GM13976 (cell line): ENCODE measurements around the gene KAZALD1.
"Not testable (repeated sequence)": the region's sequence is repeated elsewhere in the genome, so short reads cannot be mapped to it uniquely, and the experiment has no call there.

ENCODE experiments used
- DNase-seq: peaks from one replicate; pipeline ENCODE4 v3.0.0; 2012; ENCODE audit warnings: low spot score
- in situ Hi-C: fragments of 300-500 bp; cut with MboI; formaldehyde crosslinking; loops from one replicate; pipeline ENCODE4 v1.12.0; 2022; ENCODE audit warnings: low sequenced_read_pairs, mixed read lengths, inconsistent platforms; ENCODE audit not compliant: unreplicated experiment
- TF ChIP-seq, protein P1 (sequence below): IDR thresholded peaks from 2 replicates; pipeline ENCODE4 v1.5.1; 2012; ENCODE audit warnings: borderline replicate concordance, mild to moderate bottlenecking; ENCODE audit not compliant: insufficient read depth; ENCODE audit errors: extremely low read depth, missing control alignments, control extremely low read depth

The KAZALD1 gene

DNA sequence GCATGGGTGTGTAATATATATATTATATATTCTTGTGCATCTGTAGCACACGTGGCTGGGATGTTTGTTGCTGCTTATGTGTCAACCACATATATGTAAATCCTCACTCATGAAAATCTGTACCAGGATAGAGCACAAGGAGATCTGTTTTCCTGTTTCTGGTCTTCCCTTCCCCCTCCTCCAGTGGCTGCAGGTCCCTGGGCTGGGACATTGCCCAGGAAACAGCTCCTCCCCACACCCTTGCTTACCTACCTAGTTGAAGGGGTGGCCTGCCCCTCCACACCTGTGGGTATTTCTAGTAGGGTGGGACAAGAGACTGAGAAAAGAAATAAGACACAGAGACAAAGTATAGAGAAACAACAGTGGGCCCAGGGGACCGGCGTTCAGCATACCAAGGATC is 28.5 kb upstream of the KAZALD1 start:
- TF ChIP-seq, protein P1, sequence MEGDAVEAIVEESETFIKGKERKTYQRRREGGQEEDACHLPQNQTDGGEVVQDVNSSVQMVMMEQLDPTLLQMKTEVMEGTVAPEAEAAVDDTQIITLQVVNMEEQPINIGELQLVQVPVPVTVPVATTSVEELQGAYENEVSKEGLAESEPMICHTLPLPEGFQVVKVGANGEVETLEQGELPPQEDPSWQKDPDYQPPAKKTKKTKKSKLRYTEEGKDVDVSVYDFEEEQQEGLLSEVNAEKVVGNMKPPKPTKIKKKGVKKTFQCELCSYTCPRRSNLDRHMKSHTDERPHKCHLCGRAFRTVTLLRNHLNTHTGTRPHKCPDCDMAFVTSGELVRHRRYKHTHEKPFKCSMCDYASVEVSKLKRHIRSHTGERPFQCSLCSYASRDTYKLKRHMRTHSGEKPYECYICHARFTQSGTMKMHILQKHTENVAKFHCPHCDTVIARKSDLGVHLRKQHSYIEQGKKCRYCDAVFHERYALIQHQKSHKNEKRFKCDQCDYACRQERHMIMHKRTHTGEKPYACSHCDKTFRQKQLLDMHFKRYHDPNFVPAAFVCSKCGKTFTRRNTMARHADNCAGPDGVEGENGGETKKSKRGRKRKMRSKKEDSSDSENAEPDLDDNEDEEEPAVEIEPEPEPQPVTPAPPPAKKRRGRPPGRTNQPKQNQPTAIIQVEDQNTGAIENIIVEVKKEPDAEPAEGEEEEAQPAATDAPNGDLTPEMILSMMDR = no peak
- DNase-seq = no peak
- in situ Hi-C loops = loop anchor here (10.0 kb wide), 1 partner anchor 112 kb away; no protein-coding TSS in a partner anchor

DNA sequence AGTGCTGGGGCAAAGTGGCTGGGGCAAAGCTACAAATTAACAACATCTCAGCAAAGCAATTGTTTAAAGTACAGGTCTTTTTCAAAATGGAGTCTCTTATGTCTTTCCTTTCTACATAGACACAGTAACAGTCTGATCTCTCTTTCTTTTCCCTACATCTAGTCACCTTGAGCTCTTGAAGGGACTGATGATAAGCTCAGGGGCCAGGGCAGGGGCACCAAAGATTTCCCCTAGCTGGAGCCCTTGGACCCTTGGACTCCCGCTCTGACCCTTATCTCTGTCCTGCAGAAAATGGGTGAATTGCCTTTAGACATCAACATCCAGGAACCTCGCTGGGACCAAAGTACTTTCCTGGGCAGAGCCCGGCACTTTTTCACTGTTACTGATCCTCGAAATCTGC is 27.4 kb upstream of the KAZALD1 start:
- in situ Hi-C loops = loop anchor here (10.0 kb wide), 1 partner anchor 110 kb away; no protein-coding TSS in a partner anchor
- not testable (repeated sequence) for DNase-seq

DNA sequence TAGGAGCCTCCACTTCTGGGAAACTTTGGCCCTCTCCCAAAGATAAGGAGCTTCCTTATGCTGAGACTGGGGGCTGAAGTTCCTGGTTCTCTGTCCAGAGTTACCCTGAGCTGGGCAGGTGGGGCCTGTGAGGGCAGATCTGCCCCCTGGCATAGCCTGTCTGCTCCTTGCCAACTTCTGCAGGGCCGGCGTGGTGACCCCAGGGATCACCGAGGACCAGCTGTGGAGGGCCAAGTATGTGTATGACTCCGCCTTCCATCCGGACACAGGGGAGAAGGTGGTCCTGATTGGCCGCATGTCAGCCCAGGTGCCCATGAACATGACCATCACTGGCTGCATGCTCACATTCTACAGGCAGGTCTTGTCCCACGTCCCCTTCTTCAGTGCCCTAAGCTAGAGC is 26.5 kb upstream of the KAZALD1 start:
- in situ Hi-C loops = loop anchor here (10.0 kb wide), 1 partner anchor 109 kb away; no protein-coding TSS in a partner anchor
- no peak for DNase-seq
- TF ChIP-seq, protein P1 = no peak

DNA sequence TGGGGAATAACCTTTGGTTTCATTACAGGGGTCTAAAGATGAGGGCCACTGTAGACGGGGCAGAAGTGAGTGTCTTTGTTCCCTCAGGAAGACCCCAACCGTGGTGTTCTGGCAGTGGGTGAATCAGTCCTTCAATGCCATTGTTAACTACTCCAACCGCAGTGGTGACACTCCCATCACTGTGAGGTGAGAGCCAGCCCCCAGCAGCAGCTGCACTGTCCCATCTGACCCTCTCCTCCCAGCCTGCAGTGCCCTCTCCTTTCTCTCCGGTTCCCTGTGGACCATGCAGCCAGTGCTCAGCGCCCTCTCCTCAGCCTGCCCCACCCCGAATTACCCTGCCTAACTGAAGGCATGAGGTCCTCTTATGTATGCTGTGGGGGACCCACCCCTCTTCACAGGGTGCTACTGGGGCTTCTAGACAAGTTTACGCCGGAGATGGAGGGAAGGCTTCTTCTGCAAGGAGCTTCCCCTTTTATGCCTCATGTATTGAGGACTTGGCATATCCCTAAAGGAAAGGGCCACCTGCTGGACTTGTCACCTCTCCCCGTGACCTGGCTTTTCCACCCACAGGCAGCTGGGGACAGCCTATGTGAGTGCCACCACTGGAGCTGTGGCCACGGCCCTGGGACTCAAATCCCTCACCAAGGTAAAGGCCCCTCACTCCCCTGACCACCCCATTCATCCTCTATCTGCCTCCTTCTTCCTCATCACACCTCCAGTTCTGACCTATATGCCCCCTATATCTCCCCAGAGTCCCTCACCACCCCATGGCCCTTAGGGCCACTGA is 25.7 kb upstream of the KAZALD1 start:
- TF ChIP-seq, protein P1 = no peak
- in situ Hi-C loops = loop anchor here (10.0 kb wide), 1 partner anchor 109 kb away; no protein-coding TSS in a partner anchor
- DNase-seq = no peak

DNA sequence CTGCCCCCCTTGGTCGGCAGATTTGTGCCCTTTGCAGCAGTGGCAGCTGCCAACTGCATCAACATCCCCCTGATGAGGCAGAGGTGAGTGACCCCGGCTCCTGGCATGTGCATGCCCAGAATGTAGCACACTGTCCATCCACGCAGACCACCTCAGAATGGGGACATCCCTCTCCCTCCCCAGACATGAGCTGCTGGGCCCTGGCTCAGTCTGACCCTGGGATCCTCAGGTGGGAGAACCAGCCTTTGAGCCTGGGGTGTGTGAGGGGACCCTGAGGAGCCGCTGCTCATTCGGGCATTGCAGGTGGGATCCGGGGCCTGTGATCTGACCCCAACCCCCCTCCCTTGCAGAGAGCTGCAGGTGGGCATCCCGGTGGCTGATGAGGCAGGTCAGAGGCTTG is 25.1 kb upstream of the KAZALD1 start:
- in situ Hi-C loops = loop anchor here (10.0 kb wide), 1 partner anchor 108 kb away; no protein-coding TSS in a partner anchor
- TF ChIP-seq, protein P1 = no peak
- DNase-seq = no peak

DNA sequence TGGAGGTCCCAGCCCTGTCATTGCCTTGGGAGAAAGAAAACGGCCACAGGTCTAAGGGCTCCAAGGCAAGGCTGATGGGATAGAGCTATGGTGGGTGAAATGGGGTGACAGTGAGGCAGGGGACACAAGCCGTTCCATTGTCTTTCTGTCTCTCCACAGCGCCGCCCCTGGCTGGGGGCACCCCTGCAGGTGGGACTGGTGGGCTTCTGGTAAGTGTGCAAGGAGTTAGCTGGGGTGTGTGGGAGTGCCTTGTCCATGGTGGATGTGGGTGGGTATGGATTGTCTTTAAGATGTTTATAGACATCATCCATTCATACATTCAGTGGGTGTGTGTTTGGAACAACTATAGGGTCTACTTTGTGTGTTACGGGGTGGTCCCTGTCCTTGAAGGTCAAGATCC is 23.3 kb upstream of the KAZALD1 start:
- TF ChIP-seq, protein P1 = no peak
- DNase-seq = no peak
- in situ Hi-C loops = loop anchor here (10.0 kb wide), 1 partner anchor 106 kb away; no protein-coding TSS in a partner anchor

DNA sequence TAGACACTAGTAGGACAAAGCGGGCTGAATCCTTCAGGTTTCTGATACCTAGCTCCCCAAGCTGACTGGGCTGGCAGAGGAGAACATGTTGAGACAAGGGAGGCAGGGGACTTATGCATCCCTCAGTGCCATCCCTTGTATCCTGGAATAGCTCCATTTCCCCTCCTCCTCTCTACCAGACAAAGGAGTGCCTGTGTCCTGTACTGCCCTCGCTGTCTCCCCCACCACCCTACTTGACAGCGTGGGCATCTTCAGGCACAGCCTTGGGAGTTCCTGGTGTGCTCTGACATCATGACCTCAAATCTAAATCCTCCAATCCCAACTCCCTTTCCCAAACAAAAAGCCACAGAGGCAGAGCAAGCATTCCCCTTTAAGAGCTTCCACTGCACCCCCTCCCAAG is 21.7 kb upstream of the KAZALD1 start:
- no peak for DNase-seq
- in situ Hi-C loops = no loop called here
- TF ChIP-seq, protein P1 = no peak
